Trophoblast cell (in vitro differentiated cells and primary cell): Measurements from ENCODE around the gene NANOS1.

Experiments used
- DNase-seq, 2 donors: peaks; one replicate each; pipeline ENCODE4 v3.0.0-alpha.2; 2016
- H2AFZ ChIP-seq: 2 replicates; pipeline ENCODE4 v1.6.1; 2013; ENCODE audit warnings: low read length, moderate library complexity, mild to moderate bottlenecking; ENCODE audit not compliant: insufficient read depth, poor library complexity
- H2AK5ac ChIP-seq: 2 replicates; pipeline ENCODE4 v1.6.1; 2013; ENCODE audit warnings: mild to moderate bottlenecking, low read length
- H2BK120ac ChIP-seq: 2 replicates; pipeline ENCODE4 v1.6.1; 2013; ENCODE audit warnings: low read length, mild to moderate bottlenecking, moderate library complexity; ENCODE audit not compliant: insufficient read depth, poor library complexity
- H2BK12ac ChIP-seq: 2 replicates; pipeline ENCODE4 v1.6.1; 2013; ENCODE audit warnings: mild to moderate bottlenecking, low read length, moderate library complexity
- H2BK5ac ChIP-seq: 2 replicates; pipeline ENCODE4 v1.6.1; 2013; ENCODE audit warnings: low read length, low read depth, moderate library complexity, mild to moderate bottlenecking; ENCODE audit not compliant: poor library complexity
- H3K14ac ChIP-seq: 2 replicates; pipeline ENCODE4 v1.6.1; 2013; ENCODE audit warnings: mild to moderate bottlenecking, low read length
- H3K18ac ChIP-seq: 2 replicates; pipeline ENCODE4 v1.6.1; 2013; ENCODE audit warnings: mild to moderate bottlenecking, low read length
- H3K23ac ChIP-seq: 2 replicates; pipeline ENCODE4 v1.6.1; 2013; ENCODE audit warnings: low read length
- H3K27ac ChIP-seq: 2 replicates; pipeline ENCODE4 v1.5.1; 2013; ENCODE audit warnings: low read depth, mild to moderate bottlenecking, inconsistent platforms, low read length, moderate library complexity
- H3K27me3 ChIP-seq: 2 replicates; pipeline ENCODE4 v1.6.1; 2013; ENCODE audit warnings: inconsistent platforms, mild to moderate bottlenecking, low read length, moderate library complexity; ENCODE audit not compliant: insufficient read depth
- H3K36me3 ChIP-seq, 2 experiments: 1 replicate in 1 of 2; 2 replicates in 1 of 2; pipeline ENCODE4 v1.6.1; 2013; ENCODE audit warnings: low read length in 2 of 2, mild to moderate bottlenecking in 2 of 2, moderate library complexity in 1 of 2; ENCODE audit not compliant: insufficient read depth in 2 of 2, control insufficient read depth in 1 of 2
- H3K4ac ChIP-seq: 2 replicates; pipeline ENCODE4 v1.6.1; 2013; ENCODE audit warnings: low read depth, mild to moderate bottlenecking, low read length, moderate library complexity
- H3K4me1 ChIP-seq, 2 experiments: 1 replicate in 1 of 2; 2 replicates in 1 of 2; pipeline ENCODE4 v1.6.1; 2013; ENCODE audit warnings: low read length in 2 of 2, mild to moderate bottlenecking in 2 of 2, moderate library complexity in 1 of 2; ENCODE audit not compliant: insufficient read depth in 2 of 2, control insufficient read depth in 1 of 2
- H3K4me2 ChIP-seq: 2 replicates; pipeline ENCODE4 v1.6.1; 2013; ENCODE audit warnings: inconsistent platforms, mild to moderate bottlenecking, low read length, moderate library complexity
- H3K4me3 ChIP-seq: 2 replicates; pipeline ENCODE4 v1.5.1; 2013; ENCODE audit warnings: mild to moderate bottlenecking, low read depth, low read length, inconsistent platforms
- H3K79me1 ChIP-seq: one replicate; pipeline ENCODE4 v1.6.1; 2013; ENCODE audit warnings: low read length
- H3K79me2 ChIP-seq: 2 replicates; pipeline ENCODE4 v1.6.1; 2013; ENCODE audit warnings: low read length, mild to moderate bottlenecking; ENCODE audit not compliant: control insufficient read depth, insufficient read depth, poor library complexity
- H3K9ac ChIP-seq: 2 replicates; pipeline ENCODE4 v1.6.1; 2013; ENCODE audit warnings: mild to moderate bottlenecking, low read length
- H3K9me3 ChIP-seq: 2 replicates; pipeline ENCODE4 v1.6.1; 2013; ENCODE audit warnings: low read depth, mild to moderate bottlenecking, control low read depth, inconsistent platforms, low read length; ENCODE audit not compliant: insufficient read depth
- H4K12ac ChIP-seq: 2 replicates; pipeline ENCODE4 v1.6.1; 2013; ENCODE audit warnings: low read depth, mild to moderate bottlenecking, low read length, moderate library complexity
- H4K8ac ChIP-seq: 2 replicates; pipeline ENCODE4 v1.6.1; 2013; ENCODE audit warnings: low read depth, mild to moderate bottlenecking, low read length, moderate library complexity
- H4K91ac ChIP-seq: one replicate; pipeline ENCODE4 v1.6.1; 2013; ENCODE audit warnings: low read depth, mild to moderate bottlenecking, low read length, moderate library complexity
- WGBS: extraction: QIAGEN DNeasy Blood & Tissue Kit; methylation state at CpG from one replicate; pipeline ENCODE4 v1.1.7; 2013; ENCODE audit warnings: missing lambda C conversion rate; ENCODE audit not compliant: insufficient read length, insufficient coverage; ENCODE audit errors: extremely low coverage; 5-methylcytosine and 5-hydroxymethylcytosine counted together

Gene NANOS1

DNA sequence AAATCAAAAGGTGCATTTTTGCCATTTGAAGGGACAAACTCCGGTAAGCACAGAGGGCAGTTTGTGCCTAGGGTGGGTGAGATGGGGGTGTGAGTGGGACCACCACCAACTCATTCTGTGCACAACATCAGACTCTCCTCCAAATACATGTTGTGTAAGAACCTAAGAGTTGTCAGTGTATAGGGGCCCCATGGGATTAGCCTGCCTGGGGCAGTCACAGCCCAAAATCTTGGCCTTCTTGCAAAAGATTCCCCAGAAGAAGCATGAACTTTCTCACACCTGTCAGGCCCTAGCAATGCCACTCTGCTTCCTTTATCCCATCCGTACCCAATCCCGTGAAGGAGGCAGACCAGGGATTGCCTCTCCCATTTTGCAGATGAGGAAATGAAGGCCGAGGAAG is 47.1 kb upstream of the NANOS1 start:
- WGBS, result no CpG with 5 or more reads among the region's 4 CpGs
- Histone ChIP-seq H3K27me3 (no peaks in the 10 kb centered on the region), H3K9ac (no peak overlapping the region), H3K14ac (no peak overlapping the region), H3K4me2 (no peak overlapping the region), H3K9me3 (no peaks in the 10 kb centered on the region), H4K12ac (no peak overlapping the region), H2BK12ac (no peak overlapping the region), H3K4me3 (no peak overlapping the region), H3K4me1 (no peaks in the 10 kb centered on the region), H3K79me2 (no peaks in the 10 kb centered on the region), H2BK120ac (no peak overlapping the region), H2AFZ (no peak overlapping the region), H2BK5ac (no peak overlapping the region), H3K23ac (no peak overlapping the region), H3K36me3 (no peaks in the 10 kb centered on the region), H3K4ac (no peak overlapping the region), H4K8ac (no peak overlapping the region), H3K27ac (no peak overlapping the region), H2AK5ac (no peak overlapping the region), H3K18ac (no peak overlapping the region), H3K79me1 (no peaks in the 10 kb centered on the region), H4K91ac (no peak overlapping the region)
- DNase-seq, result no peak

DNA sequence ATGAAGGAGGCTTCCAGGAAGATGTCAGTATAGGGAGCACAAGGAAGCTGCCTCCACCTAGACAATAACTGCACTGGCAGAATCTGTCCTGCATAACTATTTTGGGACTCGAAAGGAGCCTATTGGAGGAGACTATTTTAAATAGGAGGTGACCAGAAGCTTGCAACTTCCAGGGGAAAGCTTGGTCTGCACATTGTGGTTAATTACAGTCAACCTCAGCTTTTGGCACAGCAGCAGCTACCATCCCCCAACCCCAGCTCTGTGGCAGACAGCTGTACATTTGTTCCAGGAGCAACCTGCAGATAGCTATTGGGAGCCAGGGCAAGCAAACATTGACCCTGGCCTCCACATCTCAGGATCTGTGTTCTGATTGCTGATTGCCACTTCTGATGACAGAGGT is 46.3 kb upstream of the NANOS1 start:
- WGBS, result no CpG with 5 or more reads among the region's 1 CpG
- Histone ChIP-seq H3K27ac (no peak overlapping the region), H3K27me3 (no peaks in the 10 kb centered on the region), H3K14ac (no peak overlapping the region), H2AK5ac (no peak overlapping the region), H4K12ac (no peak overlapping the region), H2BK5ac (no peak overlapping the region), H3K9ac (no peak overlapping the region), H2BK12ac (no peak overlapping the region), H3K4me1 (no peaks in the 10 kb centered on the region), H4K8ac (no peak overlapping the region), H4K91ac (no peak overlapping the region), H3K4me3 (no peak overlapping the region), H3K4ac (no peak overlapping the region), H3K23ac (no peak overlapping the region), H3K36me3 (no peaks in the 10 kb centered on the region), H3K9me3 (no peaks in the 10 kb centered on the region), H3K79me1 (no peaks in the 10 kb centered on the region), H3K4me2 (no peak overlapping the region), H2AFZ (no peak overlapping the region), H2BK120ac (no peak overlapping the region), H3K18ac (no peak overlapping the region), H3K79me2 (no peaks in the 10 kb centered on the region)
- no peak for DNase-seq

DNA sequence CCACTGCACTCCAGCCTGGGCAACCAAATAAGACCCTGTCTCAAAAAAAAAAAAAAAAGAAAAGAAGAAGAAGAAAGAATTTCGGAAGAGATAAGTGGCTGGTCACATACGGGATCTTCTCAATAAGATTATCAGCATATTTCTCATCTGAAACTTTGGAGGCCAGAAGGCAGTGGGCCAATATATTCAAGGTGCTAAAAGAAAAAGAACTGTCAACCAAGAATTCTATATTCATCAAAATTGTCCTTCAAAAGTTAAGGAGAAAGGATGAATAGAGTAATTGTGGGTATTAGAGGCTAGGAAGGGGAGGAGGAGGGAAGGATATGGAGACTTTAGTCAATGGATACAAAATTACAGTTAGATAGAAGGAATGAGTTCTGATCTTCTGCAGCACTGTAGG is 43.9 kb upstream of the NANOS1 start:
- no peak overlapping the region for H2BK120ac ChIP-seq
- no peak overlapping the region for H3K23ac ChIP-seq
- no peak overlapping the region for H3K27ac ChIP-seq
- no peaks in the 10 kb centered on the region for H3K27me3 ChIP-seq
- H4K8ac ChIP-seq, result no peak overlapping the region
- H2BK12ac ChIP-seq, result no peak overlapping the region
- H2AK5ac ChIP-seq, result no peak overlapping the region
- no peak overlapping the region for H4K91ac ChIP-seq
- H3K36me3 ChIP-seq, result no peaks in the 10 kb centered on the region
- no peak for DNase-seq
- H3K4me3 ChIP-seq, result no peak overlapping the region
- H2BK5ac ChIP-seq, result no peak overlapping the region
- H3K4me1 ChIP-seq, result no peaks in the 10 kb centered on the region
- H3K9me3 ChIP-seq, result no peaks in the 10 kb centered on the region
- H3K14ac ChIP-seq, result no peak overlapping the region
- no peaks in the 10 kb centered on the region for H3K79me1 ChIP-seq
- H3K4me2 ChIP-seq, result no peak overlapping the region
- no peak overlapping the region for H2AFZ ChIP-seq
- no CpG with 5 or more reads among the region's 2 CpGs for WGBS
- H4K12ac ChIP-seq, result no peak overlapping the region
- H3K4ac ChIP-seq, result no peak overlapping the region
- no peak overlapping the region for H3K9ac ChIP-seq
- no peaks in the 10 kb centered on the region for H3K79me2 ChIP-seq
- no peak overlapping the region for H3K18ac ChIP-seq

DNA sequence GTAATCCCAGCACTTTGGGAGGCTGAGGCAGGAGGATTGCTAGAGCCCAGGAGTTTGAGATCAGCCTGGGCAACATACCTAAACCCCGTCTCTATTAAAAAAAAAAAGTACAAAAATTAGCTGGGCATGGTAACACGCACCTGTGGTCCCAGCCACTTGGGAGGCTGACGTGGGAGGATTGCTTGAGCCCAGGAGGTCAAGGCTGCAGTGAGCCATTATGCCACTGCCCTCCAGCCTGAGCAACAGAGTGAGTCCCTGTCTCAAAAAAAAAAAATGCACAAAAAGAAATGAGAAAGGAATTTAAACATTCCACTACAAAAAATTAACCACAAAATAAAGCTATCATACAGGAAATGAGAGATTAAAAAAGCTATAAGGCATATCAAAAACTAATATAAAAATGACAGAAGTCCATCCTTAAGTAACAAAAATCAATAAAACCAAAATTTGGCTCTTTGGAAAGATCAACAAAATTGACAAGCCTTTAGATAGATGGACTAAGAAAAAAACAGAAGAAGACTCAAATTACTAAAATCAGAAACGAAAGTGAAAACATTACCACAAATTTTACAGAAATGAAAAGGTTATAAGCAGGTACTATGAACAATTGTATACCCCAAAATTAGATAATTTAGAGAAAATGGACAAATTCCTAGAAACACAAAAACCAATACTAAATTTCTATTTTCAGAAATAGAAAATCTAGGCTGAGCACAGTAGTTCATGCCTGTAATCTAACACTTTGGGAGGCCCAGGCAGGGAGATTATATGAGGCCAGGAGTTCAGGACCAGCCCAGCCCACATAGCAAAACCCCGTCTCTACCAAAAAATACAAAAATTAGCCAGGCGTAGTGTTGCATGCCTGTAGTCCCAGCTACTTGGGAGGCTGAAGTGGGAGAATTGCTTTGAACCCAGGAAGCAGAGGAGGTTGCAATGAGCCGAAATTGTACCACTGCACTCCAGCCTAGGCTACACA is 42.4 kb upstream of the NANOS1 start:
- Histone ChIP-seq H3K36me3 (no peaks in the 10 kb centered on the region), H3K79me1 (no peaks in the 10 kb centered on the region), H3K23ac (no peak overlapping the region), H2AFZ (no peak overlapping the region), H2BK5ac (no peak overlapping the region), H2BK12ac (no peak overlapping the region), H3K4me1 (no peaks in the 10 kb centered on the region), H3K4ac (no peak overlapping the region), H3K9me3 (no peaks in the 10 kb centered on the region), H3K9ac (no peak overlapping the region), H3K79me2 (no peaks in the 10 kb centered on the region), H3K4me3 (no peak overlapping the region), H3K14ac (no peak overlapping the region), H3K18ac (no peak overlapping the region), H2AK5ac (no peak overlapping the region), H3K4me2 (no peak overlapping the region), H3K27me3 (no peaks in the 10 kb centered on the region), H3K27ac (no peak overlapping the region), H4K12ac (no peak overlapping the region), H2BK120ac (no peak overlapping the region), H4K91ac (no peak overlapping the region), H4K8ac (no peak overlapping the region)
- WGBS, result no CpG with 5 or more reads among the region's 7 CpGs
- DNase-seq, result no peak
